Loucy (cell line): ENCODE measurements around the gene LRRK1.

Experiments
- H2AFZ ChIP-seq: fragments of 200-600 bp; sonication (generic); 2 replicates; pipeline ENCODE4 v1.6.0; 2016; ENCODE audit warnings: antibody characterized with exemption, mild to moderate bottlenecking, low read length, moderate library complexity
- H3F3A ChIP-seq: fragments of 200-600 bp; 2 replicates; pipeline ENCODE4 v1.6.0; 2016; ENCODE audit warnings: antibody characterized with exemption, low read depth, mild to moderate bottlenecking
- H3K27me3 ChIP-seq: fragments of 200-600 bp; sonication (generic); 2 replicates; pipeline ENCODE4 v1.6.1; 2014; ENCODE audit warnings: low read length, mild to moderate bottlenecking; ENCODE audit not compliant: insufficient read depth, poor library complexity, severe bottlenecking
- H3K36me3 ChIP-seq: fragments of 200-600 bp; sonication (generic); 2 replicates; pipeline ENCODE4 v1.6.1; 2016; ENCODE audit warnings: low read length; ENCODE audit not compliant: insufficient read depth
- H3K4me1 ChIP-seq: fragments of 200-600 bp; sonication (generic); 2 replicates; pipeline ENCODE4 v1.5.1; 2014; ENCODE audit warnings: low read length, mild to moderate bottlenecking; ENCODE audit not compliant: insufficient read depth, poor library complexity, severe bottlenecking
- H3K4me2 ChIP-seq: fragments of 200-600 bp; sonication (generic); 2 replicates; pipeline ENCODE4 v1.6.0; 2014; ENCODE audit warnings: antibody characterized with exemption, low read length, low read depth, mild to moderate bottlenecking; ENCODE audit not compliant: poor library complexity, severe bottlenecking
- H3K4me3 ChIP-seq: fragments of 200-600 bp; sonication (generic); 2 replicates; pipeline ENCODE4 v1.5.1; 2014; ENCODE audit warnings: low read length, mild to moderate bottlenecking, mixed read lengths; ENCODE audit not compliant: poor library complexity, severe bottlenecking
- H3K79me2 ChIP-seq: fragments of 200-600 bp; sonication (generic); 2 replicates; pipeline ENCODE4 v1.6.1; 2014; ENCODE audit warnings: low read length; ENCODE audit not compliant: insufficient read depth
- H3K9ac ChIP-seq: fragments of 200-600 bp; sonication (generic); 2 replicates; pipeline ENCODE4 v1.6.0; 2014; ENCODE audit warnings: mild to moderate bottlenecking, low read depth, low read length, moderate library complexity; ENCODE audit not compliant: poor library complexity, severe bottlenecking
- H3K9me2 ChIP-seq: fragments of 200-600 bp; sonication (generic); replicated peaks from 2 replicates; pipeline ENCODE4 v1.6.1; 2016; ENCODE audit warnings: low read depth, low read length, mixed read lengths
- H3K9me3 ChIP-seq: fragments of 200-600 bp; sonication (generic); 2 replicates; pipeline ENCODE4 v1.6.1; 2014; ENCODE audit warnings: mild to moderate bottlenecking, antibody characterized with exemption, low read length, low read depth; ENCODE audit not compliant: insufficient read depth
- H4K20me1 ChIP-seq: fragments of 200-600 bp; sonication (generic); 2 replicates; pipeline ENCODE4 v1.6.0; 2014; ENCODE audit warnings: antibody characterized with exemption, low read length, mild to moderate bottlenecking; ENCODE audit not compliant: insufficient read depth, poor library complexity, severe bottlenecking
- EZH2phosphoT487 ChIP-seq: fragments of 200-600 bp; IDR thresholded peaks from 2 replicates; pipeline ENCODE4 v1.6.1; 2018; ENCODE audit warnings: antibody characterized with exemption, mild to moderate bottlenecking, moderate library complexity, borderline replicate concordance
- TF ChIP-seq, protein P1 (sequence below): fragments of 200-600 bp; sonication (generic); conservative IDR thresholded peaks from 2 replicates; pipeline ENCODE4 v1.5.1; 2014; ENCODE audit warnings: mild to moderate bottlenecking, antibody characterized with exemption, low read length

LRRK1 gene

DNA sequence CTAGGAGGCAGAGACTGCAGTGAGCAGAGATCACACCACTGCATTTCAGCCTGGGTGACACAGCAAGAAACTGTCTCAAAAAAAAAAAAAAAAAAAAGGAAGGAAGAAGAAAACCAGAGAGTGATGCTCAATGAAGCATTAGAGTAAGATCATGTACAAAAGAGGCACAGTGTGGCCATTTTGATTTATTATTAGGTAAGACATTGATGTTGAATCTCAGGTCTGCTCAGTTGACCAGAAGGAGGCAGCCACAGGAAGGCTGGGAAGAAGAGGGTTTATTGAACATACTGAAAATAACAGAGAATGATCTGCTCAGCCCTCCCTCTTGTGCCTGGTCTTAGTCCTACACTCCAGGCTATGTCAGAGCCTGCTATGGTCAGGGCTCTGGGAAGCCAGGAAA is 15.6 kb downstream of the LRRK1 start:
- Histone ChIP-seq H3K4me1 (peaks cover 26% of the 10 kb centered on the region), H3K9me3 (no peaks in the 10 kb centered on the region), H3K4me3 (no peak overlapping the region), H4K20me1 (no peaks in the 10 kb centered on the region), H3F3A (no peaks in the 10 kb centered on the region), H3K27me3 (no peaks in the 10 kb centered on the region), H3K36me3 (no peaks in the 10 kb centered on the region), H2AFZ (peak overlapping the region; percentile 46; the same call in 1 of the 2 replicates), H3K9ac (no peak overlapping the region), H3K79me2 (no peaks in the 10 kb centered on the region), H3K4me2 (no peak overlapping the region), H3K9me2 (no peaks in the 10 kb centered on the region)
- TF ChIP-seq, protein P1, sequence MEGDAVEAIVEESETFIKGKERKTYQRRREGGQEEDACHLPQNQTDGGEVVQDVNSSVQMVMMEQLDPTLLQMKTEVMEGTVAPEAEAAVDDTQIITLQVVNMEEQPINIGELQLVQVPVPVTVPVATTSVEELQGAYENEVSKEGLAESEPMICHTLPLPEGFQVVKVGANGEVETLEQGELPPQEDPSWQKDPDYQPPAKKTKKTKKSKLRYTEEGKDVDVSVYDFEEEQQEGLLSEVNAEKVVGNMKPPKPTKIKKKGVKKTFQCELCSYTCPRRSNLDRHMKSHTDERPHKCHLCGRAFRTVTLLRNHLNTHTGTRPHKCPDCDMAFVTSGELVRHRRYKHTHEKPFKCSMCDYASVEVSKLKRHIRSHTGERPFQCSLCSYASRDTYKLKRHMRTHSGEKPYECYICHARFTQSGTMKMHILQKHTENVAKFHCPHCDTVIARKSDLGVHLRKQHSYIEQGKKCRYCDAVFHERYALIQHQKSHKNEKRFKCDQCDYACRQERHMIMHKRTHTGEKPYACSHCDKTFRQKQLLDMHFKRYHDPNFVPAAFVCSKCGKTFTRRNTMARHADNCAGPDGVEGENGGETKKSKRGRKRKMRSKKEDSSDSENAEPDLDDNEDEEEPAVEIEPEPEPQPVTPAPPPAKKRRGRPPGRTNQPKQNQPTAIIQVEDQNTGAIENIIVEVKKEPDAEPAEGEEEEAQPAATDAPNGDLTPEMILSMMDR = no peak
- no peak for TF ChIP-seq EZH2phosphoT487

DNA sequence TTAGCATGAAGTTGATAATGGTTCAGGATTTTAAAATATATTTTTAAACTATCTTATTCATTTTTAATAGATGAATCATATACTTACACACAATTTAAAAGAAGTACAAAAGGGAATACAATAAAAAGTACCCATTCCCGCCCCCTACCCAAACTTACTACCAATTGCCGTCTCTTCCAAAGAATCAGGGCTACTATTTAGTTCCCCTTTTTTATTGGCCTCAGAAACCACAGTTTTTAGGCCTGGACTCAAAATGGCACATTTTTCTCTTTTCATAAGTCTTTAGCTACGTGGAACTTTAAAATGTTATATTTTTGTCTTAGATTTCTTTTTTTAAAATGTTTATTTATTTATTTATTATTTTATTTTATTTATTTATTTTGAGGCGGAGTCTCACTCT is 18.0 kb downstream of the LRRK1 start:
- H3K36me3 ChIP-seq = no peaks in the 10 kb centered on the region
- H3K9ac ChIP-seq = no peak overlapping the region
- no peaks in the 10 kb centered on the region for H3K79me2 ChIP-seq
- no peaks in the 10 kb centered on the region for H3F3A ChIP-seq
- no peaks in the 10 kb centered on the region for H3K9me2 ChIP-seq
- H3K4me3 ChIP-seq = no peak overlapping the region
- H2AFZ ChIP-seq = no peak overlapping the region
- no peaks in the 10 kb centered on the region for H3K9me3 ChIP-seq
- H3K4me2 ChIP-seq = no peak overlapping the region
- TF ChIP-seq EZH2phosphoT487 = no peak
- TF ChIP-seq, protein P1 = no peak
- H3K27me3 ChIP-seq = no peaks in the 10 kb centered on the region
- H4K20me1 ChIP-seq = no peaks in the 10 kb centered on the region
- H3K4me1 ChIP-seq = peaks cover 26% of the 10 kb centered on the region

DNA sequence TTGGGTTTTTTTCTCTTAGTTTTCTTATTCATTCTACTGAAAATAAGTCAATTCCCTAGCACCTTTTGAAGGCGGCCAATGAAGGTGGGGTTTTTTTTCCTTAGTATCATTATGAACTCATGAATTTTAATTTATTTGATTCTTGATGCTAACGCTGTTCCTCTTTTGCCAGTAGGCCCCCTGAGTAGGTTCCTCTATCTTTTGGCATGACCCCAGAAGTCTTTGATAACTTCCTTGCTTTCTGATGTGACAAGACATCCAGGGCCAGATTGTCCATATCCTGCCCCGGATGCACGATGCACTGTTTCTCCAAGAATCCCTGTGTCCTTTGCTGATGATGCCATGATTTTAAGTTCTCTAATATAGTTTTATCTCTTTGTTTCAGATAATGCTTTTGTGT is 20.6 kb downstream of the LRRK1 start:
- H3K9me3 ChIP-seq = no peaks in the 10 kb centered on the region
- H3K4me2 ChIP-seq = no peak overlapping the region
- no peaks in the 10 kb centered on the region for H3K36me3 ChIP-seq
- H3K4me3 ChIP-seq = no peak overlapping the region
- H3K9ac ChIP-seq = no peak overlapping the region
- no peaks in the 10 kb centered on the region for H3K27me3 ChIP-seq
- H3F3A ChIP-seq = no peaks in the 10 kb centered on the region
- no peak for TF ChIP-seq EZH2phosphoT487
- TF ChIP-seq, protein P1 = no peak
- H2AFZ ChIP-seq = no peak overlapping the region
- no peaks in the 10 kb centered on the region for H4K20me1 ChIP-seq
- H3K9me2 ChIP-seq = no peaks in the 10 kb centered on the region
- peaks cover 8% of the 10 kb centered on the region for H3K4me1 ChIP-seq
- H3K79me2 ChIP-seq = no peaks in the 10 kb centered on the region
